ENCODE results near the gene GPC2.
"Not testable (repeated sequence)": the region's sequence is repeated elsewhere in the genome, so short reads cannot be mapped to it uniquely, and the experiment has no call there.

The GPC2 gene

DNA sequence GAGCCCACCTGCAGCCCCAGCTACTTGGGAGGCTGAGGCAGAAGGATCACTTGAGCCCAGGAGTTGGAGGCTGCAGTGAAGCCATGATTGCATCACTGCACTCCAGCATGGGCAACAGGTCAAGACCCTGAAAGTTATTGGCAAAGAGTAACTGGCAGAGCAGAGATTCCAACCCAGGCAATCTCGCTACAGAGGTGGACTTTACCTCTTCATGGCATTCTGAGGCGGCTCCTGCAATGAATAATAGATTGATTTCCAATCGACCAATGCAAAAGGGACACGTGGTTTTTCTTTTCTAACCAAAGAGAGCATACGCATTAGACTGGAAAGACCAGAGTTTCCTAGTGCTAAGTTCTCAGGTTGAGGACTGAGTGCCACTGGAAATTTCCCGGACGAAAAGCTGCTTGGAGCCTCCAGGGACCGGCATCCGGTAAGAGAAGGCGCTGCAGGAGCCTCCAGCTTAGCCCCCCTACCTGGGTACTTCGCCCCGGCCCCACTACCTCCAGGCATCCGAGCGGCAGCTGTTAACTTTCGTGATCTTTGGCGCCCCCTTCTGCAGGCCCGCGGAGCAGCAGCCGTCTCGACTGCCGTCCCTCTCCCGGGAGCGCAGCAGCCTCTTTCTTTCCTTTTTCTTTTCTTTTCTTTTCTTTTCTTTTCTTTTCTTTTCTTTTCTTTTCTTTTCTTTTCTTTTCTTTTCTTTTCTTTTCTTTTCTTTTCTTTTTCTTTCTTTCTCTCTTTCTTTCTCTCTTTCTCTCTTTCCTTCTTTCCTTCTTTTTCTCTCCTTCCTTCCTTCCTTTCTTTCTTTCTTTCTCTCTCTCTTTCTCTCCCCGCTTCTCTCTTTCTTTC, 46.4 kb downstream of the GPC2 start:
- TF ChIP-seq, protein P1, sequence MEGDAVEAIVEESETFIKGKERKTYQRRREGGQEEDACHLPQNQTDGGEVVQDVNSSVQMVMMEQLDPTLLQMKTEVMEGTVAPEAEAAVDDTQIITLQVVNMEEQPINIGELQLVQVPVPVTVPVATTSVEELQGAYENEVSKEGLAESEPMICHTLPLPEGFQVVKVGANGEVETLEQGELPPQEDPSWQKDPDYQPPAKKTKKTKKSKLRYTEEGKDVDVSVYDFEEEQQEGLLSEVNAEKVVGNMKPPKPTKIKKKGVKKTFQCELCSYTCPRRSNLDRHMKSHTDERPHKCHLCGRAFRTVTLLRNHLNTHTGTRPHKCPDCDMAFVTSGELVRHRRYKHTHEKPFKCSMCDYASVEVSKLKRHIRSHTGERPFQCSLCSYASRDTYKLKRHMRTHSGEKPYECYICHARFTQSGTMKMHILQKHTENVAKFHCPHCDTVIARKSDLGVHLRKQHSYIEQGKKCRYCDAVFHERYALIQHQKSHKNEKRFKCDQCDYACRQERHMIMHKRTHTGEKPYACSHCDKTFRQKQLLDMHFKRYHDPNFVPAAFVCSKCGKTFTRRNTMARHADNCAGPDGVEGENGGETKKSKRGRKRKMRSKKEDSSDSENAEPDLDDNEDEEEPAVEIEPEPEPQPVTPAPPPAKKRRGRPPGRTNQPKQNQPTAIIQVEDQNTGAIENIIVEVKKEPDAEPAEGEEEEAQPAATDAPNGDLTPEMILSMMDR (IDR thresholded peaks at IDR 0.05; ENCODE audit: extremely low read depth, missing control alignments): peak; percentile 93
- DNase-seq (ENCODE audit: low spot score): peak; percentile 80

DNA sequence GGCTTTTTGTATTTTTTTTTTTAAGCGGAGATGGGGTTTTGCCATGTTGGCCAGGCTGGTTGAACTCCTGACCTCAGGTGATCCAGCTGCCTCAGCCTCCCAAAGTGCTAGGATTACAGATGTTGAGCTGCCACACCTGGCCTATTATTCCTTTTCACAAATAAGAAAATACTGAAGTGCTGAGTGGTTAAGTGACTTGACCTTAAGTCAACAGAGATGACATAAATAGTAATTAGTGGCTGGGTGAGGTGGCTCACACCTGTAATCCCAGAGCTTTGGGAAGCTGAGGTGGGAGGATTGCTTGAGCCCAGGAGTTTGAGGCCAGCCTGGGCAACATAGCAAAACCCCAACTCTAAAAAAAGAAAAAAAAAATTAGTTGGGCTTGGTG, 47.0 kb downstream of the GPC2 start:
- DNase-seq (ENCODE audit: low spot score): not testable (repeated sequence)

DNA sequence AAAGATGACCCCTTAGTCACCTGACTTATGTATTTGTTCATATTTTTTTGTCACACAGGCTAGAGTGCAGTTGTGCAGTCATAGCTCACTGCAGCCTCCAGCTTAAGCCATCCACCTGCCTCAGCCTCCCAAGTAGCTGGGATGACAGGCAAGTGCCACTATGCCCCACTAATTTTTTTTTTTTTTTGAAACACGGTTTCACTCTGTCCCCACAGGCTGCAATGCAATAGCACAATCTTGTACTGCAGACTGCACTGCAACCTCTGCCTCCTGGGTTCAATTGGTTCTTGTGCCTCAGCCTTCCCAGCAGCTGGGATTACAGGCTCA, 48.6 kb downstream of the GPC2 start:
- TF ChIP-seq, protein P1 (IDR thresholded peaks at IDR 0.05; ENCODE audit: extremely low read depth, missing control alignments): no peak
- no peak for DNase-seq (ENCODE audit: low spot score)

DNA sequence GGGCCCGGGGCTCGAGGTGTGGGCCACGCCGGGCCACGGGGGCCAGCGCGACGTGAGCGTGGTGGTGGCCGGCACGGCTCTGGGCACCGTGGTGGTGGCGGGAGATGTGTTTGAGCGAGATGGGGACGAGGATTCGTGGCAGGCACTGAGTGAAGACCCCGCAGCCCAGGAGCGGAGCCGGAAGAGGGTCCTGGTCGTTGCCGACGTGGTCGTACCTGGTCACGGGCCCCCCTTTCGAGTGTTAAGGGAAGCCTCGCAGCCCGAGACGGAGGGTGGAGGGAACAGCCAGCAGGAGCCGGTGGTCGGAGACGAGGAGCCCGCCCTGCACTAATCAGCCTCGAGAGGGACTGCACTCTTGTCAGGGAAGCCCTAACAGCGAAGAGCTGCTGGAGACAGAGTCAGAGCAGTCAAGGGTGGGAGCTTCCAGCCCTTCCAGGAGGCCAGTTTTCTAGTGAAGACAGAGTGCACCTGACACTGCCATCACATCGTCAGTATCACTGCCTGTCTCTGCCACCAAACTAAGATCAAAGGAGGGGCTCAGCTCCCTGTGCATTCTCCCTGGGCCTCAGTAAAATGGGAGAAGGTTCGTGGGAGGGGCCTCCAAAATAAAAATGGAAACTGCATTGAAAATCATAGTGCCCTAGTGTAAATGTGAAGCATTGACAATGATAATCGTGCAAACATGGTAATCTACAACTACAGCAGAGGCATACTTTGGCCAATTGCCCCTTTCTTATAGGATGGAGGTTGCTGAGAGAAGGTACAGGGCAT, 49.1 kb downstream of the GPC2 start:
- TF ChIP-seq, protein P1 (IDR thresholded peaks at IDR 0.05; ENCODE audit: extremely low read depth, missing control alignments): no peak
- DNase-seq (ENCODE audit: low spot score): peak; percentile 45

DNA sequence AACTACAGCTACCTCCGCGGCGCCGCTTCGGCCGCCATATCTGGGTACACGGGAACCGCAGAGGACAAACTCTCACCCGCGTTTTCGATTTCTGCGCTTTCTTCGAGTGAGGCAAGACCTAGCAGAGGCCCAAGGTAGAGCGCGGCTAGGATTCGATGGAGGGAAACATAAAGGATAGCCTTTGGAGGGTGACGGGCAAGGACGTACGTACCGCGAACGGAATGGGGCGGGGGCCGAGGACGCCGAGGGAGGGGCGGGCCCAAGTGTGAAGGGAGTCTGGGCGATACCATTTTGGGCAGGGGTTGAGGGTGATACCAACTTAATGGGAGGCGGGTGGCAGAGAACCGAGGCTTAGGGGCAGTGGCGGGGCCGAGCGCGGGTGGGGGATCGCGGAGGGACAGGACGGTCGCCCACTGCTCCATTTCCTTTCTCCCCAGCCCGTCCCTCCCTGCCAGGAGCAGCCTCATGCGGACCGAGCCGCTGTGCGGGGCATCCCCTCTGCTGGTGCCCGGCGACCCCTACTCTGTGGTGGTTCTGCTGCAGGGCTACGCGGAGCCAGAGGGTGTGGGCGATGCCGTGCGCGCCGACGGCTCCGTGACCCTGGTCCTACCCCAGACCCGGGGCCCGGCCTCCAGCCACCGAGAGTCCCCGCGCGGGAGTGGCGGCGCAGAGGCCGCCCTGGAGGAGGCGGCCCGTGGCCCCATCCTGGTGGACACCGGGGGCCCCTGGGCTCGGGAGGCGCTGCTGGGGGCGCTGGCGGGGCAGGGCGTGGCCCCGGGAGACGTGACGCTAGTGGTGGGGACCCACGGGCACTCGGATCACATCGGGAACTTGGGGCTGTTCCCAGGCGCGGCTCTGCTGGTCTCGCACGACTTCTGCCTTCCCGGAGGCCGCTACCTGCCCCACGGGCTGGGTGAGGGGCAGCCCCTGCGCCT, 50.0 kb downstream of the GPC2 start, which contains the start of gene MBLAC1:
TSS of gene MBLAC1 (plus strand) at position 37 of the 935 bp plus-strand sequence. CDS start at position 466, 429 bp downstream.
- TF ChIP-seq, protein P1 (IDR thresholded peaks at IDR 0.05; ENCODE audit: extremely low read depth, missing control alignments): no peak
- DNase-seq (ENCODE audit: low spot score): peak; percentile 93

DNA sequence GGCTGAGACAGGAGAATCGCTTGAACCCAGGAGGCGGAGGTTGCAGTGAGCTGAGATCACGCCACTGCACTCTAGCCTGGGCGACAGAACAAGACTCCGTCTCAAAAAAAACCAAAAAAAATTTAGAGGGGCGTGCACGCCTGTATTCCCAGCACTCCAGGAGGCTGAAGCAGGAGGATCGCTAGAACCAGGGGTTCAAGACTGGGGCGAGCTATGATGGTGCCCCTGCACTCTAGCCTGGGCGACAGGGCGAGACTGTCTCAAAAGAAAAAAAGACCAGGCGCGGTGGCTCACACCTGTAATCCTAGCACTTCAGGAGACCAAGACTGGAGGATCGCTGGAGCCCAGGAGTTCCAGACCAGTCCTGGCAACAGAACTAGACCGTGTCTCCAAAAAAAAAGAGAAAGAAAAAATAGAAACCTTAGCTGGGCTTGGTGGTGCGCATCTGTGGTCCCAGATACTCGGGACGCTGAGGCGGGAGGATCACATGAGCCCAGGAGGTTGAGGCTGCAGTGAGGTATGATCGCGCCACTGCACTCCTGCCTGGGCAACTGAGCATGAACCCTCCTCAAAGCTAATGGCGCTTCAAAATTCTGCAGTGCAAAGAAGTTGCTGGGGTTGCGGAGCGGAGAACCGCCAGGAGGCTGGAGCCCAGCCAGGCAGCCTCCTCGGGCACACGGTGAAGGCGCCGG, 50.8 kb downstream of the GPC2 start:
- DNase-seq (ENCODE audit: low spot score): no peak
- TF ChIP-seq, protein P1 (IDR thresholded peaks at IDR 0.05; ENCODE audit: extremely low read depth, missing control alignments): no peak
